HG03565 (cell line): ENCODE data around the gene KIFC3.

Experiments used
- ATAC-seq: cut with Tn5 transposase; IDR thresholded peaks from one replicate; pipeline ENCODE4 v1.9.1; 2021; ENCODE audit warnings: mild to moderate bottlenecking, moderate library complexity; ENCODE audit not compliant: unreplicated experiment

The KIFC3 gene

DNA sequence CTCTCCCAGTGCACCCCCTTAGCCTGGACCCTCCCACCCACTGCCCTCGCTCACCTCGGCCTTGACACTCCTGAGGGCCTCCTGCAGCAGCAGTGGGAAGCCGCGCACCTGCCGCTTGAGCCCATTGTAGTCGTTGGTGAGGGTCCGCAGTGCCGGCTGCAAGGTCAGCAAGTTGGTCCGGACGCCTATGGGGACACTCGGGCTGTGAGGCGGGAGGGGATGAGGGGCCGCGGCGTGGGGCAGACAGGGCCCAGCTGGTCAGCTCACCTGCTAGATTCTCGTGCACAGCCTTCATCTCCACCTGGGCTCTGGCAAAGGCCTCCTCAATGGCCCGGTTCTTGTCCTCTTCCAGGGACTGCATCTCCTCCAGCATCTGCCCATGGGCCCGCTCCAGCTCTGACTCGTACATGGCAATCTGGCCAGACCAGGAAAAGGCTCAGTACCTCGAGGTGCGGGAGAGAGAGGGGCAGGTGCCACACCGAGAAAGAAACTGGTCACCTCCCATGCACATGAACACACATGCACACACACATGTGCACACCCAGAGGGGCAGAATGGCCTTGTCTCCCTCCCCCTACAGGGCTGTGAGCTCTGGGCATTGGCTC is 32.6 kb downstream of the KIFC3 start:
- ATAC-seq = no peak

DNA sequence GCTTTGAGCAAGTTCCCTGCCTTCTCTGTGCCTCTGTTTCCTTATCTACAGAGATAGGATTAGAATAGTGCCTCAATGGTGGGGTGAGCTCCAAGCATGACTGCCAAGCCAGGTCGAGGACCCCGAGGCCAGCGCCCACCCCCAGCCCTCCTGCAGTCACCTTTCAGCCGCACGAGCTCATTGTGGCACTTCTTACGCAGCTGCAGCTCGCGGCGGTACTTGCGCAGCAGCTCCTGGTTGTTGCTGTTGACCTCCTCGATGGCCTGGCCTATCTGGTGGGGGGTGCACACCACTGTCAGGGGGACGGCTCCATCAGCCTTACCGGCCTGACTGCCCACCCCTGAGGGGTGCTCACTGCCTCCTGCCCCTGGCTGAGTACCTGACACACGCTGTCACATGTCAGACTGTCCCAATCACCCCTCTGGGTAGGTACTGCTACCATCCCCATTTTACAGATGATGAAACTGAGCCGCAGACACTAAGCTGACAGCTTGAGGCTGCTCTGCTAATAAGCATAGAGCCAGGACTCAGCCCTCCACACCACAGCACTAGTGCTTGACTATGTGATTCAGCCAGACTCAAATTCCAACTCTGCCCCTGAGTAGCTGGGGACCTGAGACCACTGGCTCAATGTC is 35.5 kb downstream of the KIFC3 start:
- no peak for ATAC-seq

DNA sequence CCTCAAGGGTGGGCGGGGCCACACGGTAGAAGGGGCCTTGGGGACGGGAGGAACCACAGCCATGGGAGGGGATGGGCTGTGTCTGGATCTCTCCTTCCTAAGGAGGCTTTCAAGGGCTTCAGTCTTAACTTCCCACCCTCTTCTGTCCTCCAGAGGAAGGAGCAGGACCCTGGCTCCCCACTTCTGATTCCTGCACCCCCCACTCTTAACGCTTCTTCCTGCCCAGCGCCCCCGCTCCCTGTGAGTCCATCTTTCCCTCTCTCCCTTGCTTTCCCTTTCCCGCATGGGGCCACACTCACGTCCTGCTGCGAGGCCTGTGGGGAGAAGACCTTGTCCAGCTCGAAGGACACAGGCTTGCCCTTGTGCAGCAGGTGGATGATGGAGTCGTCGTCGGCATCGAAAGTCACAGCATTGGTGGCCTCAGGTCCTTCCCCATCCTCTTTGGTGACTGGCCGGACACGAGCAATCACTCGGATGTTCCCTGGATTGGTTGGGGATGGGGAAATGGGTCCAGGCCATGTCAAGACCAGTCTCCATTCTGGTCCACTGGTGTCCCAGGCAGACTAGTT is 37.0 kb downstream of the KIFC3 start:
- ATAC-seq = no peak

DNA sequence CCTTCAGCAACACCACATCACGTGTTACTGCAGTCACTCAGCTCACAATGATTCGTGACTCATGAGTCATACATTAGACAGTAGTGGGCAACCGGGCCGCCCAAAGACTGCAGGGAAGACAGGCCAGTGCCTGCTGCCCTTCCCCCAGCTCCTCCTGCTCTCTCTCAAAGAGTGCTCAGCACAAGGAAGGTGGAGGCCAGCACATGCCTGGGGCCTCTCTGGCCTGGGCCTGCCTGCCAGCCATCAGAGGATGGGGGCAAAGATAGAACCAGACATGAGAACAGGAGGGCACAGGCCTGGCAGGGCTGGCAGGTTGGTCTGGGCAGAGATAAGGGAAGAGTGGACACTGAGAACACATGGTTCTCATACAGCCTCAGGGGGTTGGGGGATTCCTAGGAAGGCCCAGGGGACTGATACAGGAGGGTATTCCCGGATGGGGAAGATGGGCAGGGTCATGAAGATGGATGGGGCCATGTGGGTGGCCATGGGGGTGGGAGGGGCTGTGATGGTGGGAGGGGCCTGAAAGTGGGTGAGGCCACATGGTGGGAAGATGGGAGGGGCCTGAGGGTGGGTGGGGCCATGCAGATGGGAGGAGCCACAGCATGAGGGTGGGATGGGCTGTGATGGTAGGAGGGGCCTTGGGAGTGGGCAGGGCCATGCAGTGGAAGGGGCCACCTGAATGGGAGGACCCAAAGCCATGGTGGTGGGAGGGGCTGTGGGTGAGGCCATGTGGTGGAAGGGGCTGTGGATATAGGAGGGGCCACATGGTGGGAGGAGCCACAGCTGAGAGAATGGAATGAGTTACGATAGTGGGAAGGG is 37.7 kb downstream of the KIFC3 start:
- ATAC-seq = no peak

DNA sequence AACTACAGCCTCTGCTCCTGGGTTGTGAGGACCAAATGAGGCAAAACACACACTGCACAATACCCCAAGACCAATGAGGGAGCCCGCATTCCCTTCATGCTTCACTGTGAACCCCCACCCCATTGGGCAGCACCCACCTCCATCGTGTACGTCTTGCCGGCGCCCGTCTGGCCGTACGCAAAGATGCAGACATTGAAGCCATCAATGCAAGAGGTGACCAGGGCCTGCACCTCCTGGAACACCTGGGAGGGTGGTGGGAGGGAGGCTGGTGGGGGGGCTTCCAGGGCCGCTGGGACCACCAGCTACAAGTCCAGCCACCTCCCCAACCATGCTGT is 38.3 kb downstream of the KIFC3 start:
- ATAC-seq = no peak

DNA sequence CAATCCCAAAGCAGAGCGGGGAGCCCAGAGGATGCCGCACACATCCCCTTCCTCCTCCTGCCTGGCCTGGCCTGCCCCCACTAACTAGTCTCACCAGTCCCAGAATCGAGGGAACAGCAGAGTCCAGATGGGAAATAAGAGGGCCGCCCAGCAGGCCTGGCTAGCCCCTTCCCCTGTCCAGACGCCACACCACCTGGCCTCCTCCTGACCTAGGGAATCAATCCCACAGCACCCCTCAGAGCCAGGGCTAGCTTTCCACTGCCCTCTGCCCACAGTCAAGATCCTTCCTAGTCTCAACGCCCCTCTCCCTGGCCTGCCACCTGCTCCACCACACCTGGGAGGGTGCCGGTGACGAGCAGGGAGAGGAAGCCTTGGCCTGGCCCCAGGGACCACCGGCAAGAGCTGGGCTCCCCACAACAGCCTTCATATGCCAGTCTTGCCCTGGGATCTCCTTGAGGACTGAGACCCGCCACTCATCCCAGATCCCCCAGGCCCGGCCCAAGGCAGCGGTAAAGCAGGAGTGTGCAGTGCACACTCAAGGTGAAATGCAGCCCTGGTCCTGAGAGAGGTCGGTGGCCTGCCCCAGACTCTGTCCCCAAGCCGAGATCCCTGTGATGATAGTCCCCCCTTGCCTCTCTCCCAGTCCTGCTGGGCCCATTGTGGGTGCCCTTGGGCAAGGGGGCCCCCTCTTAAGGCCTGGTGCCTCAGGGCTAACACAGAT is 38.8 kb downstream of the KIFC3 start:
- ATAC-seq = no peak

DNA sequence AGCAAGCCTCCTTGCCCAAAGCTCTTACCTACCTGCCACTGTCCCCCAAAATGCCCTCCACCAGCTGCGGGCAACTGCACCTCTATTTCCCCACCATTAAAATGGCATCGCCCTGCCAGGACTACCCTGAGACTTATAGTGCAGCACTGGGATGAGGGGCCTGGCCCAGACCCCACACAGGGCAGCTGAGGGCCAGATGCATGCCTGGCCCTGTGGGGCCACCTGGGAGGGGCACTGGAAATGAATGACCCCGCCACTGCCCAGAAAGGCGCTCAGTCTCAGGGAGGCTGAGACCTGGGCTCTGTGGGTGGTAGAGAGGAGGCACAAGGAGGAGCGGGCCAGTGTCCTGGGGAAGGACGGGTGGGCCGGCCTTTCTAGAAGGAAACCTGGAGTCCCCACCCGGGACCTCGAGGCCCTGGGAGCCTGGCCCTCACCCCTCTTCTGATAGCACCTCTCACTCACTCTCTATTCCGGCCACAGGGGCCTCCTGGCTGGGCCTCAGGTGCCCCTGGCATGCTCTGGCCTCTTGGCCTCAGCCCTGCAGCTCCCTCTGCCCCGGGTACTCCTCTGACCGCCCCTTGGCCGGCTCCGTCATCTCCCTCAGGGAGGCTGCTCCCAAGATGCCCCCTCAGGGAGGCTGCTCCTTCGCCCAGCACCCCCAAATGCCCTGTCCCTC is 39.8 kb downstream of the KIFC3 start:
- ATAC-seq = no peak

DNA sequence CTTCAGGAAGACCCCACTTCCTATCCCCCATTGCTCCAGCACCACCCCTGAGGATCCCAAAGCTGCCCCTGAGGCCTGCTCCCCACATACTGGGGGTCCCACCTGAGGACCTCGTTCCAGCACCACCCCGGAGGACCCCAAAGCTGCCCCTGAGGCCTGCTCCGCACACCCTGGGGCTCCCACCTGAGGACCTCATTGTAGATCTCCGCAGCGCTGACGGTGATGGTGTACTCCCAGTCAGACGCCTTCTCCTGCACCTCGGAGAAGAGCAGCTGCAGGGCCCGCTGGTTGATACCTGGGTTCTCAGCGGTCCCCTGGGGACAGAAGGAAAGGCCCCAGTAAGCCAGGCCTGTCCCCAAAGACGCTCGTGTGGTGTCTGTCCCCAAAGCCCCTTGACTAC is 40.3 kb downstream of the KIFC3 start:
- ATAC-seq = no peak

DNA sequence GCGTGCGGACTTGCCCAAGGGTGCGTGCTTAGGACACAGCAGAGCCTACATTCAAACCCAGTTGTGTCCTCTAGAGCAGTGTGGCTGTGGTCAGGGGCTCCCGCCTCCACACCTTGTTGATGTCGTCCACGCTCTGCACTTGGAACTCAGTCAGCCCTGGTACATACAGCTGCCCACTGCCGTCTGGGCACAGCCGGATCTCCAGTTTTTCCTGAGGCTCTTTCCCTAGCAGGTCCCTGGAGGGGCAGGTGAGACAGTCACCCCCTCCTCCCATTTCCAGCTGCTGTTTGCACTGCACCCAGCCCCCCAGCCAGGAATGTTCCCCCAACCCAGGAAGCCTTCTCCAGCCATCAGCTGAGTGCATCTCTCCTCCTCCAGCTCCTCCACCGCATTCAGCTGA is 41.0 kb downstream of the KIFC3 start:
- no peak for ATAC-seq

DNA sequence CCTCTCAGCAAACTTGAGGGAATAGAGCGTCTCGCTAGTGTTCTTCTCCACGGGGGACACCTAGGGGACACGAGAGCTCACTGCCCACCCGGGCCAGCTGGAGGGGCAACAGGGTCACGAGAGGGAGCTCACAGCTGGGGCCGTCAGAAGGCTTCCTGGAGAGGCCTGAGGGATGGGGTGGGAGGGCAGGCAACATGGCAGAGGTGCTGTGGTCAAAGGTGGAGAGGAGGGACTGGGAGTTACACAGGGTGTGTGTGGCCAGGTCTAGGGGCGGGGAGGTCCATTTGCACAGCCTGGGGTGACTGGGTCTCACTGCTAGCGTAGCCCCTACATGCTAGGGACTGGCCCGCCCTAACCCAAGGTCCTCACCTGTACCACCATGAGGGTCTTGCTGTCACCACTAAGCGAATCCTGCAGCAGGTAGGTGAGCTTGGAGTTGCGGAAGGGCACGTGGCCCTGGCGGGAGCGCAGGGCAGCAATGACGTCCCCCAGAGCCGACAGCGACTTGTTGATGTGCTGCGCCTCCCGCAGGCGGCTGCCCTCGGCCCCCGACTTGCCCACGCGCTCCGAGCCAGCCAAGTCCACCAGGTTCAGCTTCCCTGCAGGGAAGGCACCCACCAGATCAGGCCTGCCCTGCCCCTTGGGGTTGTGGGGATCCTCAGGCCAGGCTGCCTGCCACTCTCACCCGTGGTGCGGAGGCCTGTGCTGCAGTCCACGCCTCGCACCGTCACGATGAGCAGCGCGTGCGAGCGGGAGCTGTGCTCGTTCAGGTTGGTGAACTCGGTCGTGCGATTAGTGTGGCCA is 41.7 kb downstream of the KIFC3 start:
- no peak for ATAC-seq

DNA sequence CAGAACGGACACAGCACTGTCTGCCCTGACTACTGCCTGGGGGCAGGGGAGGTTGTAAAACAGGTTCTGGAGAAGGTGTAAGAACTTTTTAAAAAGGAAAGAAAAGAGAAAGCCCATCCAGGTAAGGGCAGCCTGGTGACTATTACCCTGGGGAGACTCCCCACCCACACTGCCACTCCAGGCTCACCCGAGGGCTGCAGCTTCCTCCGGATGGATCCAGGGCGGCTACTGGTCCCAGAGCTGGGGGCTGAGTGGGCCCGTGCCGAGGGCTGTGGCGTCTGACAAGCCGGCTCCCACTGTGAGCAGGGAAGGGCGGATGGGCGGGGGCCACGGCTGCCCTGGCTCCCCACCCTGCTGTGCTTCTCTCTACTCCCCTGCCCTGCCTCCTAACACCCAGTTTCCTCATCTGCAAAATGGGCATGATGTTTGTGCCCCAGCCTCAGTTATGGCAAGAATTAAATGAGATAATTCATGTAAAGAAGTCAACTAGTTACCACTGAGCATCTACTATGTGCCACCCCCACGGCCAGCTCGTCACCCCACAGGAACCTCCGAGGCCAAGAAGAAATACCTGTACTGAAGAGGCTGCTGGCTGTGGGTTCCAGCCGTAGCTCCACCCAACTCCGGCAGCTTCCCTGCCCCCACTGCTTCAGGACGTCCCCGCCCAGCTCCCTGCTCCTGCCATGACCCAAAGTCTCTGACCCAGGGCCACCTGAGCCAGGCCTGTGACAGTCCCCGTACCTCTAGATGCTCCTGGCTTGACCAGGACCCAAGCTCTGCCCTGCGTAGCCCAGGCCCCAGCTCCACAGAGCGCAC is 42.5 kb downstream of the KIFC3 start:
- ATAC-seq = no peak

DNA sequence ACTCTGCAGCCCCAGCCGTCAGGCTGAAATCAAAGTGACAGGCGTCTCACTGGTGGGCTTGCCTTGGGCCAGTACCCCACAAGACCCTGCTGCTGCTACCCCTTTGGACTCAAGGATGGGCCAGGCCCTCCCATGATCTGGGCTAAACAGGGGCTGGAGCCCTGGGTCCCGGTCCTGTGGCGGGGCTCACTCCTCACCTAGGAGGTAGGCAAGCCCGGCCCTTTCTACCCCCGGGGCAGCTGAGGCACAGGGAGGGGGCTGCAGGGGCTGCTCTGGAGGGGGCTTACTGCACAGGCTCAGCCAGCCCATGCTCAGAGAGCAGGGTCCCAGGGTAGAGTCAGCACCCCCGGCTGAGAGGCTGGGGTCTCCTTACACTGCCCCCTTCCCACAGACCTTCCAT is 43.2 kb downstream of the KIFC3 start:
- no peak for ATAC-seq

DNA sequence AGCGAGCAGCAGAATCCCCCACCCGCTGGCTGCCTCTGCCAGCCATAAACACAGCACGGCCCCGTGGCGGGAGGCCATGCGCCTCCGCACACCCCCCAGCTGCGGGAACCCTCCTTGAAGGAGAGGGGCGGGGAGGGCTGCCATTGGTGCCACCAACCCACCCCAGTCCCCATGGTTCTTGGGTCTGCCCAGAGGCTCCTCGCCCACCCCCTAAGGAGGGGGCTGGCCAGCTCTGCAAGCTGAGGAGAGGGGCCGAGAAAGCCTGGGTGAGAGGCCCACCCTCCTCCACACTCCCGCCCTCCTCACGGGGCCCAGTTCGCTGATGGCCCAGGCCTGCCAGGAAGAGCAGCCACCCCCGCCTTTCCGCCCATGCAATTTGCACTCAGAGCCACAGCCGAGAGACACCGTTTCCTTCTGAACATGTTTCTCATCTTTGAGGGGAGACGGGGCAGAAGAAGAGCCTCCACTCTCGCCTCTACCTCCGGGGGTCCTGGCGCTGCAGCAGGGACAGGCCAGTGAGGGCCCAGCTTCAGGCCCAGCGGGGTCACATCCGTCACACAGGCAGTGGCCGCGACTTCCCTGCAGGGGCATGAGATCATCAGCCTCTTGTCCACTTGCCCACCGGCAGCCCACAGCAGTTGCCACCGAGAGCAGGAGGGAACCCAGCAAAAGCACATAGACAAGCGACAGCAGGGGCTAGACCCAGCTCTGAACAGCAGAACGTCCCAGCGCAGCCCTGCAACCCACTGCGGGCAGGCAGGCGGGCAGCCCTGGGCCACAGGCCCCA is 43.8 kb downstream of the KIFC3 start:
- no peak for ATAC-seq

DNA sequence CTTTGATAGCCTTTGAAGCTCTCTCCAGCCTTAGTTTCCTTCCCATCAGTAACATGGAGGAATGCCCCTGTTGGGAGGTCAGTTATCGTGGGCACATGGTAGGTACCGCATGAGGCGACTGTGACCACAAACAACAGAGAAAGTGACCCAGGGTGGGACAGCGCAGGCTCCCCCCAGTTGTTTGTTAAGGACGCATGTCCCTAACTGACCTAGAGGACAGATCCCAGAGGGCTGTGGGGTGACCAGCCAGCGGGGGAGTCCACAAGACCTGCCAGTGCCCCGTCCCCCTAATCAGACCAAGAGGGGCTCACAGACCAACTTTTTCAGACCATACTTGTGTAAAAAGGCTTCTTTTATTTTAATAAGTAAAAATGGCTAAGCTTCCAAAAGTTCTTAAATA is 44.4 kb downstream of the KIFC3 start:
- no peak for ATAC-seq

DNA sequence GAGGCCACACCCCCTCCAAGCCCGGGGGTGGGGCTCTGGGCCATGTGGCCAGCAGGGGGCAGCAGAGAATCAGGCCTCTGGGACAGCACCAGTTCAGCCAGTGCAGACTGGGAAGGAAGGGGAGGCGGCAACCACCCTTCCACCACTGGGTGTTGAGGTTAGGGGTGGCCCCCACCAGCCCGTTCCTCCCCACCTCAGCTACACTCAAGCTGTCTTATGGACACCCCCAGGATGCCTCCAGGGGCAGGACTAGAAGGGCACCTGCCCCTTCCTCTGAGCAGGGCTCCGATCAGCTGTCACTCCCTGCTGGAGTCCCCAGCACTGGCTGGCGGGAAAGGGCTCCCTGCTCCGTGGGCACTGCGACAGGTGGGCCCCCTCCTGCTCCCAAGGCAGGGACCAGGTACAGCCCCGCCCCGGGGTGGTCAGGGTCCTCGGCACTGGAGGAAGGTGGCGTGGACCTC is 44.9 kb downstream of the KIFC3 start:
- ATAC-seq = peak; percentile 76

DNA sequence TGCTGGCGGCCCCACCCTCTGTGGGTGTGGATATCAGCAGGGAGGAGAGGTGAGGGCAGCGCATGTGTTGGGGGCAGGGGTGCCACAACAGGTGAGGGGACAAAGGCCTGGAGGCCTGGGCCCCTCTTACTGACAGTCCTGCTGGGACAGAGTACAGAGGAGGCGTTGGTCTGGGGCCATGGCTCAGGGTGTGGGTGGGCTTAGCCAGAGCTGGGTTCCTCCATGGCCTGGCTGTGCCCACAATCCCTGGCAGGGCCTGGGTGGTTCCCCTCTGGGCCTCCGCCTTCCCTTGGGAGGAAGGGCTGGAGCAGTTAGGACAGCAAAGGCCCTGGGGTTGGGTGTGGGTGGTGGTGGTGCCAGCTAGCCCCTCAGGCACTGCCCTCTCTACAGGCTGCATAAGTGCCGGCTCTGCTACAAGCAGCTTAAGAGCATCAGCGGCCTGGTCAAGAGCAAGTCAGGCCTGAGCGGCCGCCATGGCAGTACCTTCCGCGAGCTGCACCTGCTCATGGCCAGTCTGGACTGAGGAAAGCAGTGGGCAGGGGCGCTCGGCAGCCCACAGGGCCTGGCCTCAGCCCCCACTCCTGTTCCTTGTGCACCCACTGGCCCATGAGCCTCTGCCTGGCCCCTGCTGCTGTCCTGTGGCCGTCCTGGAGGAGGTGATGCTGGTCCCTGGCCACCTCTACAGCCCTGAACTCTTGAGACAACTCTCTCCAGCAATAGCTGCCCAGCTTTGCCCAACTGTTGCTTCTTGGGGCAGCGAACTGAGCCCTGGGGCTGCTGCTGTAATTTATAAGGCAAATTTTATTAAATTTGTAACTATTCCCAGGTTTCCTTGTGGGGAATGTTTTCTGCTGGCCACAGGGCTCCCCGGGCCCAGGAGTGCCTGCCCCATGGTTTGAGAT is 45.6 kb downstream of the KIFC3 start:
- peak; percentile 10 for ATAC-seq

DNA sequence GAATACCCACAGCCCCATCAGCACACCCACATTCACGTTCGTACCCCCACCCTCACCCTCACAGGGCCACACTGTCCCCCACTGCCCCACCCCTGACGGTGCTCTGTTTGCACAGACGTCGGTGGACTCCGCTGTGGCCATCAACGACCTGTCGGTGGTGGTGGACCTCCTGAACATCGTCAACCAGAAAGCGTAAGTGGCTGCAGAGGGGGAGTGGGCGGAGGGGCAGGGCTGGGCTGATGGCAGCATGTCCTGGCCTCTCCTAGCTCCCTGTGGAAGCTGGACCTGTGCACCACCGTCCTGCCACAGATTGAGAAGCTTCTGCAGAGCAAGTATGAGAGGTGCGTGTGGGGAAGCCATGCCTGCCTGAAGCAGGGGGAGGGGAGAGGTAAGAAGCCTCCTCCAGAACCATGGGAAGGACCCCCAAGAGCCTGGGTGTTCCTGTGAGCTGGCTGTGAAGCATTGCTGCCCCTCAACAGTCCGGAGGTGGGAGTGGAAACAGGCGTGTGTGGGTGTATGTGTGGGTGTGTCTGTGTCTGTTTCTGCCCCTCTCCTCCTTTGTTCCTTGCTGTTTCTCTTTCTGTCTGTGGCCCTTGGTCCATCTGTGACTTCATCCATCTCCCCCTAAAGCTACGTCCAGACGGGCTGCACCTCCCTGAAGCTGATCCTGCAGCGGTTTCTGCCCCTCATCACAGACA is 46.4 kb downstream of the KIFC3 start:
- no peak for ATAC-seq
